HFFc6 (cell line): ENCODE measurements around the gene POMGNT1. TPM values are rescaled to one million over a fixed set of nuclear protein-coding genes. Genes with fewer than 3 reads are reported as not detected.

Experiments used
- DNase-seq: peaks from one replicate; pipeline ENCODE4 v3.0.0-alpha.2; 2018
- H3K27ac Mint-ChIP-seq: 2 replicates; pipeline ENCODE4 v1.8.0; 2020; ENCODE audit warnings: mild to moderate bottlenecking, mixed read lengths
- H3K27me3 Mint-ChIP-seq: 2 replicates; pipeline ENCODE4 v1.8.0; 2021; ENCODE audit warnings: mild to moderate bottlenecking, moderate library complexity, mixed read lengths; ENCODE audit not compliant: insufficient read depth
- H3K36me3 Mint-ChIP-seq: 2 replicates; pipeline ENCODE4 v1.8.0; 2021; ENCODE audit warnings: low read depth, mixed read lengths
- H3K4me1 Mint-ChIP-seq: 2 replicates; pipeline ENCODE4 v1.8.0; 2020; ENCODE audit warnings: low read depth, mixed read lengths
- H3K4me3 Mint-ChIP-seq: 2 replicates; pipeline ENCODE4 v1.8.0; 2020; ENCODE audit warnings: mild to moderate bottlenecking, moderate library complexity, mixed read lengths
- H3K9me3 Mint-ChIP-seq: 2 replicates; pipeline ENCODE4 v1.8.0; 2020; ENCODE audit warnings: mild to moderate bottlenecking, mixed read lengths
- total RNA-seq, 6 experiments: library from RNA; stranded (reverse); fragmentation: NEBNext Ultra II Directional; extraction: Animal tissue kit (Norgen Biotek cat#: 25700); gene quantifications; 2 replicates in 1 of 6; 3 replicates in 5 of 6; pipeline ENCODE4 v1.2.3, GENCODE V29; 2021
- TF ChIP-seq, protein P1 (sequence below): fragments of 200-600 bp; sonication (generic); IDR thresholded peaks from 2 replicates; pipeline ENCODE4 v1.5.0; 2021; ENCODE audit warnings: antibody characterized with exemption, mild to moderate bottlenecking

Gene POMGNT1
- total RNA-seq, 6 experiments from 2014 or later = 103 to 125 (median 119) TPM

DNA sequence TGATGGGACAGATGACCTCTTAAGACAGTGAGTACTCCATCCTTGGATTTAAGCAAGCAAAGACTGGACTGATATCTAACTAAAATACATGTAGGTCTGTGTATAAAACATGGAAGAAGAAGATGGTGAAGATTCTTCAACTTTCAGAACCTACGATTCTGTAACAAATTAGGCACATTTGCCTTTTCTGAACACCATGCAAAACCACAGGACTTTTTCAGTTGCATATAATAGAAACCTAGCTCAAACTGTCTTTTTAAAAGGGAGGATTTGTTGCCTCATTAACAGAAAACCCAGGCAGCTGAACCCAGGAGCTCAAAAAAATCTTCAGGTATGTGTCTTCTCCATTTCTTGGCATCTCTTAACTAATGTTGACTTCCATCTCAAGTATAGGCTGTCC lies 38.0 kb downstream of the POMGNT1 start:
- H3K27ac Mint-ChIP-seq = no peak overlapping the region
- no peaks in the 10 kb centered on the region for H3K4me1 Mint-ChIP-seq
- no peaks in the 10 kb centered on the region for H3K36me3 Mint-ChIP-seq
- no peaks in the 10 kb centered on the region for H3K9me3 Mint-ChIP-seq
- TF ChIP-seq, protein P1, sequence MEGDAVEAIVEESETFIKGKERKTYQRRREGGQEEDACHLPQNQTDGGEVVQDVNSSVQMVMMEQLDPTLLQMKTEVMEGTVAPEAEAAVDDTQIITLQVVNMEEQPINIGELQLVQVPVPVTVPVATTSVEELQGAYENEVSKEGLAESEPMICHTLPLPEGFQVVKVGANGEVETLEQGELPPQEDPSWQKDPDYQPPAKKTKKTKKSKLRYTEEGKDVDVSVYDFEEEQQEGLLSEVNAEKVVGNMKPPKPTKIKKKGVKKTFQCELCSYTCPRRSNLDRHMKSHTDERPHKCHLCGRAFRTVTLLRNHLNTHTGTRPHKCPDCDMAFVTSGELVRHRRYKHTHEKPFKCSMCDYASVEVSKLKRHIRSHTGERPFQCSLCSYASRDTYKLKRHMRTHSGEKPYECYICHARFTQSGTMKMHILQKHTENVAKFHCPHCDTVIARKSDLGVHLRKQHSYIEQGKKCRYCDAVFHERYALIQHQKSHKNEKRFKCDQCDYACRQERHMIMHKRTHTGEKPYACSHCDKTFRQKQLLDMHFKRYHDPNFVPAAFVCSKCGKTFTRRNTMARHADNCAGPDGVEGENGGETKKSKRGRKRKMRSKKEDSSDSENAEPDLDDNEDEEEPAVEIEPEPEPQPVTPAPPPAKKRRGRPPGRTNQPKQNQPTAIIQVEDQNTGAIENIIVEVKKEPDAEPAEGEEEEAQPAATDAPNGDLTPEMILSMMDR = no peak
- peaks cover 8% of the 10 kb centered on the region for H3K27me3 Mint-ChIP-seq
- H3K4me3 Mint-ChIP-seq = no peak overlapping the region
- DNase-seq = no peak

GRCh38 chr1:46159516-46159915 lies 38.7 kb downstream of the POMGNT1 start:
- Mint-ChIP-seq H3K36me3 (no peaks in the 10 kb centered on the region), H3K27me3 (peaks cover 4% of the 10 kb centered on the region), H3K27ac (no peak overlapping the region), H3K9me3 (no peaks in the 10 kb centered on the region), H3K4me1 (no peaks in the 10 kb centered on the region), H3K4me3 (no peak overlapping the region)
- TF ChIP-seq, protein P1 = no peak
- DNase-seq = no peak

- Mint-ChIP-seq H3K27ac (no peak overlapping the region), H3K9me3 (no peaks in the 10 kb centered on the region), H3K4me3 (no peak overlapping the region), H3K27me3 (peaks cover 2% of the 10 kb centered on the region), H3K36me3 (no peaks in the 10 kb centered on the region), H3K4me1 (peaks cover 5% of the 10 kb centered on the region)
- TF ChIP-seq, protein P1 = no peak
- DNase-seq = no peak
Measured at GRCh38 chr1:46158312-46159281, 39.6 kb downstream of the POMGNT1 start.

- Mint-ChIP-seq H3K4me1 (peaks cover 9% of the 10 kb centered on the region), H3K27ac (no peak overlapping the region)
Measured at GRCh38 chr1:46157916-46158311, 40.3 kb downstream of the POMGNT1 start.

DNA sequence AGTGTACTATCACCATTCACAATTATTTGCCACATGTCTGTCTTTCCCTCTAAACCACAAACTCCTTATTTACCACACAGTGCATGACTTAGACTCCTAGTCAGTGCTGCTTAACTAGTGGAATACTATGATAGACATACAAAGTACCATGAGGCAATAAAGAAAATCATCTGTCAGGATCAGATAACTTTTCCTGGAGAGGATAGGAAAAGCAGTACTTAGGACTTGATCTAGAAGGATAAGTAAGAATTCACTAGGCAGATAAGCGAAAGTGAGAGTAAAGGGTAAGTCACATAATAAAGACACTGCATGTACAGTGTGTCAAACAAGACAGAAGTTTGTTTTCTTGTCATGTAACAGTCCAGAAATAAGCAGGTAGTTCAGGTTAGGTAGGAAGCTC lies 44.5 kb downstream of the POMGNT1 start:
- Mint-ChIP-seq H3K4me1 (peaks cover 28% of the 10 kb centered on the region), H3K9me3 (no peaks in the 10 kb centered on the region), H3K4me3 (no peak overlapping the region), H3K27ac (no peak overlapping the region; the same call in 1 of the 2 replicates), H3K36me3 (no peaks in the 10 kb centered on the region), H3K27me3 (0 out of 2 replicates have a peak, but pooled peaks cover 2% of the 10 kb centered on the region)
- TF ChIP-seq, protein P1 = no peak
- no peak for DNase-seq

More at GRCh38 chr1:46157916-46158311, 40.3 kb downstream of the POMGNT1 start:
- DNase-seq = no peak
- TF ChIP-seq, protein P1 = no peak
- no peaks in the 10 kb centered on the region for H3K9me3 Mint-ChIP-seq
- no peaks in the 10 kb centered on the region for H3K36me3 Mint-ChIP-seq
- H3K27me3 Mint-ChIP-seq = peaks cover 2% of the 10 kb centered on the region; the same call in 1 of the 2 replicates
- H3K4me3 Mint-ChIP-seq = no peak overlapping the region
